Keratinocyte (primary cell): ENCODE results near the gene HEG1.

Experiments used
- CTCF ChIP-seq, 3 experiments: IDR thresholded peaks in 1 of 3; conservative IDR thresholded peaks in 1 of 3; optimal IDR thresholded peaks in 1 of 3; 2 replicates in 2 of 3; 3 replicates in 1 of 3; pipeline versions ENCODE3 to v1.5.1; 2011; ENCODE audit warnings: low read length in 3 of 3, mild to moderate bottlenecking in 3 of 3, moderate library complexity in 2 of 3, control low read depth in 1 of 3, inconsistent platforms in 1 of 3; ENCODE audit not compliant: insufficient read depth in 2 of 3; ENCODE audit errors: extremely low read depth in 1 of 3
- EZH2 ChIP-seq: IDR thresholded peaks from one replicate; pipeline ENCODE4 v1.6.1; 2012; ENCODE audit warnings: inconsistent platforms, mild to moderate bottlenecking, low read length, moderate library complexity

GRCh38 chr3:125002414-125003368 lies 53.1 kb downstream of the HEG1 start:
- TF ChIP-seq CTCF (optimal IDR thresholded peaks at IDR 0.05 in 1 of 3, IDR thresholded peaks at IDR 0.05 in 1 of 3, conservative IDR thresholded peaks at IDR 0.05 in 1 of 3; ENCODE audit: extremely low read depth in 1 of 3, insufficient read depth in 2 of 3, low read length in 3 of 3) (no peak), EZH2 (no peak)
